Measurements from ENCODE around the gene CARD19. TPM values are rescaled to one million over a fixed set of nuclear protein-coding genes. Genes with fewer than 3 reads are reported as not detected.

CARD19 gene
- total and polyA plus RNA-seq, 2 experiments from 2014 or later = 36.8 to 48.3 TPM

DNA sequence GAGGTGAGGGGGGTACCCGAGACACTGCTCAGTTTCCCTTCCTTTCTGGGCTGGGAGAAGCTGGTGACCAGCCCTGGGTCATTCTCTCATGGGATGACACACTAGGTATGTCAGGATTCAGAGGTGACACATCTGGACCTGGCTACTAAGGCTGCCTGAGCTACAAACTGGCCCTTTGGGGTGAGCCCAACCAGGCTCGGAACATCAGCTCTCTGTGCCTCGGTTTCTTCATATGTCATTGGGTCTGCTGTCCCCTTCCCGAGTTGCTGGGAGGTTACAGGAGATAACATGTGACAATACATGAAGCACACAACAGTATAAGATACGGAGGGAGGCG, 11.8 kb downstream of the CARD19 start:
- H2AFZ ChIP-seq = no peak overlapping the region
- ATAC-seq (no peak), DNase-seq (ENCODE audit: low spot score) (no peak)
- peaks cover 11% of the 10 kb centered on the region; the same call in 1 of the 2 replicates for H4K20me1 ChIP-seq (replicated peaks; ENCODE audit: insufficient read depth)
- H3F3A ChIP-seq (replicated peaks; ENCODE audit: low read depth) = no peaks in the 10 kb centered on the region
- H3K4me3 Mint-ChIP-seq = no peak overlapping the region
- no peaks in the 10 kb centered on the region for H3K27me3 ChIP-seq (ENCODE audit: insufficient read depth)
- no peak for TF ChIP-seq EZH2 (IDR thresholded peaks at IDR 0.05; ENCODE audit: low read depth, unreplicated experiment)
- no peak for TF ChIP-seq POLR2AphosphoS5 (IDR thresholded peaks at IDR 0.05; ENCODE audit: low read depth)
- no peak for TF ChIP-seq ZNF114 (CRISPR knock-in tag; IDR thresholded peaks at IDR 0.05)
- TF ChIP-seq, protein P1, sequence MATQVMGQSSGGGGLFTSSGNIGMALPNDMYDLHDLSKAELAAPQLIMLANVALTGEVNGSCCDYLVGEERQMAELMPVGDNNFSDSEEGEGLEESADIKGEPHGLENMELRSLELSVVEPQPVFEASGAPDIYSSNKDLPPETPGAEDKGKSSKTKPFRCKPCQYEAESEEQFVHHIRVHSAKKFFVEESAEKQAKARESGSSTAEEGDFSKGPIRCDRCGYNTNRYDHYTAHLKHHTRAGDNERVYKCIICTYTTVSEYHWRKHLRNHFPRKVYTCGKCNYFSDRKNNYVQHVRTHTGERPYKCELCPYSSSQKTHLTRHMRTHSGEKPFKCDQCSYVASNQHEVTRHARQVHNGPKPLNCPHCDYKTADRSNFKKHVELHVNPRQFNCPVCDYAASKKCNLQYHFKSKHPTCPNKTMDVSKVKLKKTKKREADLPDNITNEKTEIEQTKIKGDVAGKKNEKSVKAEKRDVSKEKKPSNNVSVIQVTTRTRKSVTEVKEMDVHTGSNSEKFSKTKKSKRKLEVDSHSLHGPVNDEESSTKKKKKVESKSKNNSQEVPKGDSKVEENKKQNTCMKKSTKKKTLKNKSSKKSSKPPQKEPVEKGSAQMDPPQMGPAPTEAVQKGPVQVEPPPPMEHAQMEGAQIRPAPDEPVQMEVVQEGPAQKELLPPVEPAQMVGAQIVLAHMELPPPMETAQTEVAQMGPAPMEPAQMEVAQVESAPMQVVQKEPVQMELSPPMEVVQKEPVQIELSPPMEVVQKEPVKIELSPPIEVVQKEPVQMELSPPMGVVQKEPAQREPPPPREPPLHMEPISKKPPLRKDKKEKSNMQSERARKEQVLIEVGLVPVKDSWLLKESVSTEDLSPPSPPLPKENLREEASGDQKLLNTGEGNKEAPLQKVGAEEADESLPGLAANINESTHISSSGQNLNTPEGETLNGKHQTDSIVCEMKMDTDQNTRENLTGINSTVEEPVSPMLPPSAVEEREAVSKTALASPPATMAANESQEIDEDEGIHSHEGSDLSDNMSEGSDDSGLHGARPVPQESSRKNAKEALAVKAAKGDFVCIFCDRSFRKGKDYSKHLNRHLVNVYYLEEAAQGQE (IDR thresholded peaks at IDR 0.05; ENCODE audit: unreplicated experiment) = no peak
- TF ChIP-seq ZNF331 (CRISPR knock-in tag; IDR thresholded peaks at IDR 0.05; ENCODE audit: low read depth) = no peak
- TF ChIP-seq, protein P2, sequence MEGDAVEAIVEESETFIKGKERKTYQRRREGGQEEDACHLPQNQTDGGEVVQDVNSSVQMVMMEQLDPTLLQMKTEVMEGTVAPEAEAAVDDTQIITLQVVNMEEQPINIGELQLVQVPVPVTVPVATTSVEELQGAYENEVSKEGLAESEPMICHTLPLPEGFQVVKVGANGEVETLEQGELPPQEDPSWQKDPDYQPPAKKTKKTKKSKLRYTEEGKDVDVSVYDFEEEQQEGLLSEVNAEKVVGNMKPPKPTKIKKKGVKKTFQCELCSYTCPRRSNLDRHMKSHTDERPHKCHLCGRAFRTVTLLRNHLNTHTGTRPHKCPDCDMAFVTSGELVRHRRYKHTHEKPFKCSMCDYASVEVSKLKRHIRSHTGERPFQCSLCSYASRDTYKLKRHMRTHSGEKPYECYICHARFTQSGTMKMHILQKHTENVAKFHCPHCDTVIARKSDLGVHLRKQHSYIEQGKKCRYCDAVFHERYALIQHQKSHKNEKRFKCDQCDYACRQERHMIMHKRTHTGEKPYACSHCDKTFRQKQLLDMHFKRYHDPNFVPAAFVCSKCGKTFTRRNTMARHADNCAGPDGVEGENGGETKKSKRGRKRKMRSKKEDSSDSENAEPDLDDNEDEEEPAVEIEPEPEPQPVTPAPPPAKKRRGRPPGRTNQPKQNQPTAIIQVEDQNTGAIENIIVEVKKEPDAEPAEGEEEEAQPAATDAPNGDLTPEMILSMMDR (conservative IDR thresholded peaks at IDR 0.05; ENCODE audit: low read depth in 2 of 2) = no peak
- TF ChIP-seq, protein P3, sequence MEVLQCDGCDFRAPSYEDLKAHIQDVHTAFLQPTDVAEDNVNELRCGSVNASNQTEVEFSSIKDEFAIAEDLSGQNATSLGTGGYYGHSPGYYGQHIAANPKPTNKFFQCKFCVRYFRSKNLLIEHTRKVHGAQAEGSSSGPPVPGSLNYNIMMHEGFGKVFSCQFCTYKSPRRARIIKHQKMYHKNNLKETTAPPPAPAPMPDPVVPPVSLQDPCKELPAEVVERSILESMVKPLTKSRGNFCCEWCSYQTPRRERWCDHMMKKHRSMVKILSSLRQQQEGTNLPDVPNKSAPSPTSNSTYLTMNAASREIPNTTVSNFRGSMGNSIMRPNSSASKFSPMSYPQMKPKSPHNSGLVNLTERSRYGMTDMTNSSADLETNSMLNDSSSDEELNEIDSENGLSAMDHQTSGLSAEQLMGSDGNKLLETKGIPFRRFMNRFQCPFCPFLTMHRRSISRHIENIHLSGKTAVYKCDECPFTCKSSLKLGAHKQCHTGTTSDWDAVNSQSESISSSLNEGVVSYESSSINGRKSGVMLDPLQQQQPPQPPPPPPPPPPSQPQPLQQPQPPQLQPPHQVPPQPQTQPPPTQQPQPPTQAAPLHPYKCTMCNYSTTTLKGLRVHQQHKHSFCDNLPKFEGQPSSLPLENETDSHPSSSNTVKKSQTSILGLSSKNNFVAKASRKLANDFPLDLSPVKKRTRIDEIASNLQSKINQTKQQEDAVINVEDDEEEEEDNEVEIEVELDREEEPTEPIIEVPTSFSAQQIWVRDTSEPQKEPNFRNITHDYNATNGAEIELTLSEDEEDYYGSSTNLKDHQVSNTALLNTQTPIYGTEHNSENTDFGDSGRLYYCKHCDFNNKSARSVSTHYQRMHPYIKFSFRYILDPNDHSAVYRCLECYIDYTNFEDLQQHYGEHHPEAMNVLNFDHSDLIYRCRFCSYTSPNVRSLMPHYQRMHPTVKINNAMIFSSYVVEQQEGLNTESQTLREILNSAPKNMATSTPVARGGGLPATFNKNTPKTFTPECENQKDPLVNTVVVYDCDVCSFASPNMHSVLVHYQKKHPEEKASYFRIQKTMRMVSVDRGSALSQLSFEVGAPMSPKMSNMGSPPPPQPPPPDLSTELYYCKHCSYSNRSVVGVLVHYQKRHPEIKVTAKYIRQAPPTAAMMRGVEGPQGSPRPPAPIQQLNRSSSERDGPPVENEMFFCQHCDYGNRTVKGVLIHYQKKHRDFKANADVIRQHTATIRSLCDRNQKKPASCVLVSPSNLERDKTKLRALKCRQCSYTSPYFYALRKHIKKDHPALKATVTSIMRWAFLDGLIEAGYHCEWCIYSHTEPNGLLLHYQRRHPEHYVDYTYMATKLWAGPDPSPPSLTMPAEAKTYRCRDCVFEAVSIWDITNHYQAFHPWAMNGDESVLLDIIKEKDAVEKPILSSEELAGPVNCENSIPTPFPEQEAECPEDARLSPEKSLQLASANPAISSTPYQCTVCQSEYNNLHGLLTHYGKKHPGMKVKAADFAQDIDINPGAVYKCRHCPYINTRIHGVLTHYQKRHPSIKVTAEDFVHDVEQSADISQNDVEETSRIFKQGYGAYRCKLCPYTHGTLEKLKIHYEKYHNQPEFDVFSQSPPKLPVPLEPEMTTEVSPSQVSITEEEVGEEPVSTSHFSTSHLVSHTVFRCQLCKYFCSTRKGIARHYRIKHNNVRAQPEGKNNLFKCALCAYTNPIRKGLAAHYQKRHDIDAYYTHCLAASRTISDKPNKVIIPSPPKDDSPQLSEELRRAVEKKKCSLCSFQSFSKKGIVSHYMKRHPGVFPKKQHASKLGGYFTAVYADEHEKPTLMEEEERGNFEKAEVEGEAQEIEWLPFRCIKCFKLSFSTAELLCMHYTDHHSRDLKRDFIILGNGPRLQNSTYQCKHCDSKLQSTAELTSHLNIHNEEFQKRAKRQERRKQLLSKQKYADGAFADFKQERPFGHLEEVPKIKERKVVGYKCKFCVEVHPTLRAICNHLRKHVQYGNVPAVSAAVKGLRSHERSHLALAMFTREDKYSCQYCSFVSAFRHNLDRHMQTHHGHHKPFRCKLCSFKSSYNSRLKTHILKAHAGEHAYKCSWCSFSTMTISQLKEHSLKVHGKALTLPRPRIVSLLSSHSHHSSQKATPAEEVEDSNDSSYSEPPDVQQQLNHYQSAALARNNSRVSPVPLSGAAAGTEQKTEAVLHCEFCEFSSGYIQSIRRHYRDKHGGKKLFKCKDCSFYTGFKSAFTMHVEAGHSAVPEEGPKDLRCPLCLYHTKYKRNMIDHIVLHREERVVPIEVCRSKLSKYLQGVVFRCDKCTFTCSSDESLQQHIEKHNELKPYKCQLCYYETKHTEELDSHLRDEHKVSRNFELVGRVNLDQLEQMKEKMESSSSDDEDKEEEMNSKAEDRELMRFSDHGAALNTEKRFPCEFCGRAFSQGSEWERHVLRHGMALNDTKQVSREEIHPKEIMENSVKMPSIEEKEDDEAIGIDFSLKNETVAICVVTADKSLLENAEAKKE (CRISPR knock-in tag; IDR thresholded peaks at IDR 0.05) = no peak
- no peak for TF ChIP-seq JUNB (IDR thresholded peaks at IDR 0.05; ENCODE audit: unreplicated experiment)
- no peak for TF ChIP-seq STAT1 (IDR thresholded peaks at IDR 0.05; ENCODE audit: unreplicated experiment)
- TF ChIP-seq CREB1 (CRISPR knock-in tag; IDR thresholded peaks at IDR 0.05; ENCODE audit: low read depth) = no peak
- TF ChIP-seq EZH2phosphoT487 (IDR thresholded peaks at IDR 0.05; ENCODE audit: unreplicated experiment) = no peak
- TF ChIP-seq, protein P4, sequence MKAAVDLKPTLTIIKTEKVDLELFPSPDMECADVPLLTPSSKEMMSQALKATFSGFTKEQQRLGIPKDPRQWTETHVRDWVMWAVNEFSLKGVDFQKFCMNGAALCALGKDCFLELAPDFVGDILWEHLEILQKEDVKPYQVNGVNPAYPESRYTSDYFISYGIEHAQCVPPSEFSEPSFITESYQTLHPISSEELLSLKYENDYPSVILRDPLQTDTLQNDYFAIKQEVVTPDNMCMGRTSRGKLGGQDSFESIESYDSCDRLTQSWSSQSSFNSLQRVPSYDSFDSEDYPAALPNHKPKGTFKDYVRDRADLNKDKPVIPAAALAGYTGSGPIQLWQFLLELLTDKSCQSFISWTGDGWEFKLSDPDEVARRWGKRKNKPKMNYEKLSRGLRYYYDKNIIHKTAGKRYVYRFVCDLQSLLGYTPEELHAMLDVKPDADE (IDR thresholded peaks at IDR 0.05) = no peak
- no peak for TF ChIP-seq NANOG (IDR thresholded peaks at IDR 0.05; ENCODE audit: borderline replicate concordance)
- no peaks in the 10 kb centered on the region for H3K4me1 ChIP-seq (ENCODE audit: insufficient read depth)
- H3K27me3 Mint-ChIP-seq (ENCODE audit: insufficient read depth, low read depth, poor library complexity) = peaks cover 3% of the 10 kb centered on the region
- no peak overlapping the region for H3K4me2 ChIP-seq
- H3K4me3 ChIP-seq = no peak overlapping the region
- H3K4me1 Mint-ChIP-seq = peaks cover 3% of the 10 kb centered on the region; the same call in 1 of the 3 replicates
- H3K27ac Mint-ChIP-seq = no peak overlapping the region
- no peaks in the 10 kb centered on the region; the same call in 2 of the 3 replicates for H3K9me3 Mint-ChIP-seq
- no peak overlapping the region for H3K27ac ChIP-seq (ENCODE audit: low read depth)
- peaks cover 6% of the 10 kb centered on the region; the same call in 1 of the 2 replicates for H3K79me2 ChIP-seq (replicated peaks; ENCODE audit: insufficient read depth)
- no peaks in the 10 kb centered on the region for H3K9me2 ChIP-seq (ENCODE audit: insufficient read depth)
- H3K36me3 ChIP-seq (ENCODE audit: insufficient read depth) = no peaks in the 10 kb centered on the region
- H3K36me3 Mint-ChIP-seq (ENCODE audit: low read depth) = peaks cover 4% of the 10 kb centered on the region; the same call in 1 of the 3 replicates
